A673 (cell line): Measurements from ENCODE around the gene DKK1. TPM values are rescaled to one million over a fixed set of nuclear protein-coding genes. Genes with fewer than 3 reads are reported as not detected.

ENCODE experiments used
- BruUV-seq: library from RNA; stranded (reverse); fragments of 400-500 nt; replicated peaks from 2 replicates; lab custom pipeline; 2021; lab: Mats Ljungman, UMichigan
- CTCF ChIA-PET: fragments of 300-600 bp; sonication (Branson Sonifier 250); formaldehyde crosslinking; loops from one replicate; lab custom pipeline; 2022; ENCODE audit warnings: antibody characterized with exemption; lab: Charles Lee
- POLR2A ChIA-PET: fragments of 300-600 bp; sonication (Branson Sonifier 250); formaldehyde crosslinking; loops from one replicate; lab custom pipeline; 2022; ENCODE audit warnings: antibody characterized with exemption; ENCODE audit not compliant: low non-redundant PET; lab: Charles Lee
- DNase-seq: peaks from one replicate; pipeline ENCODE4 v3.0.0-alpha.2; 2015; ENCODE audit warnings: low spot score
- H3K27ac ChIP-seq: fragments of 200-600 bp; sonication (generic); 2 replicates; pipeline ENCODE4 v1.5.1; 2016; ENCODE audit warnings: mixed run types, low read depth, mild to moderate bottlenecking, mixed read lengths, antibody characterized with exemption, low read length; ENCODE audit not compliant: poor library complexity, severe bottlenecking
- H3K27me3 ChIP-seq: fragments of 200-600 bp; sonication (generic); replicated peaks from 2 replicates; pipeline ENCODE4 v1.6.1; 2017; ENCODE audit warnings: mixed run types, low read depth, mild to moderate bottlenecking, mixed read lengths, antibody characterized with exemption, low read length; ENCODE audit not compliant: insufficient read depth, poor library complexity
- H3K36me3 ChIP-seq: fragments of 200-600 bp; sonication (generic); 2 replicates; pipeline ENCODE4 v1.6.1; 2016; ENCODE audit warnings: mixed run types, mild to moderate bottlenecking, mixed read lengths, antibody characterized with exemption, low read length; ENCODE audit not compliant: insufficient read depth, poor library complexity, severe bottlenecking
- H3K4me1 ChIP-seq: fragments of 200-600 bp; sonication (generic); 2 replicates; pipeline ENCODE4 v1.6.1; 2017; ENCODE audit warnings: mixed run types, mild to moderate bottlenecking, mixed read lengths, antibody characterized with exemption, low read length; ENCODE audit not compliant: insufficient read depth, poor library complexity, severe bottlenecking
- H3K4me3 ChIP-seq: fragments of 200-600 bp; sonication (generic); 2 replicates; pipeline ENCODE4 v1.5.1; 2016; ENCODE audit warnings: low read depth, mixed run types, mild to moderate bottlenecking, mixed read lengths, low read length; ENCODE audit not compliant: poor library complexity, severe bottlenecking
- H3K9me3 ChIP-seq: fragments of 200-600 bp; sonication (generic); 2 replicates; pipeline ENCODE4 v1.6.1; 2016; ENCODE audit warnings: mixed run types, low read depth, mild to moderate bottlenecking, mixed read lengths, antibody characterized with exemption, low read length; ENCODE audit not compliant: poor library complexity, severe bottlenecking
- EZH2 ChIP-seq: fragments of 200-600 bp; sonication (generic); IDR thresholded peaks from 2 replicates; pipeline ENCODE4 v1.6.1; 2017; ENCODE audit warnings: borderline replicate concordance, low read depth, mild to moderate bottlenecking, mixed read lengths, antibody characterized with exemption, low read length; ENCODE audit not compliant: poor library complexity, severe bottlenecking
- intact Hi-C: fragments of 100-400 bp; cut with micrococcal nuclease; formaldehyde crosslinking; loops from one replicate; pipeline ENCODE4 v1.10.0; 2022; ENCODE audit not compliant: unreplicated experiment
- total RNA-seq: library from RNA; stranded (reverse); gene quantifications from 2 replicates; pipeline ENCODE4 v1.2.3, GENCODE V29; 2021
- TF ChIP-seq, protein P1 (sequence below): fragments of 300-800, 200-600 bp; sonication (generic); conservative IDR thresholded peaks from 2 replicates; pipeline ENCODE4 v1.5.1; 2017; ENCODE audit warnings: low read depth, mild to moderate bottlenecking, antibody characterized with exemption, low read length, moderate library complexity, mixed read lengths

The DKK1 gene
- total RNA-seq, 1 experiment from 2014 or later: 1.3 TPM

DNA sequence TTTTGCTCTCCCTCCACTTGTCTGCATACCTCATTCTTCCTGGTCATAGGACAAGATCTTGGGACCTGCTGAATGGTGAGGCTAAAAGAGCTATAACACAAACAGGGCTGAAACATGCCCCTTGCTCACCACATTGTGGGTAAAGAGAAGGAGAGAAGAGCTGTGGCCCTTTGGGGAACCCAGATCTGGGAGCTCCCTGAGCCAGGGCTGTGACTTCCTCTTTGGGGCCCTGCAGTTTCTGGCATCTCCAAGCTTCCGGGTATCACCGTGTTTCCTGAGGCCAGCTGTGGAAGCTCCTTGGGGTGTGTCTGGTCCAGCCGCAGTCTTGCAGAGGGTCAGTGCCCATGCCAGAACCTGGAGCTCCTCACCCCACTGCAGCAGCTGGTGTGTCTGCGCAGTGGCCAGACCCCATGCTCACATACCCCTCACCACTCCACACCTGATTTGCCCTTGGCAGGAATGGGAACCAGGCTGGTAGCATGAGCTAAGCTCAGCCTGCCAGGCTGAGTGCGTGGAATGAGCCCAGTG is 34.0 kb downstream of the DKK1 start:
- Histone ChIP-seq H3K27me3 (no peaks in the 10 kb centered on the region), H3K27ac (no peak overlapping the region), H3K4me1 (no peaks in the 10 kb centered on the region), H3K36me3 (no peaks in the 10 kb centered on the region), H3K4me3 (no peak overlapping the region), H3K9me3 (no peaks in the 10 kb centered on the region)
- TF ChIP-seq EZH2: no peak
- TF ChIP-seq, protein P1, sequence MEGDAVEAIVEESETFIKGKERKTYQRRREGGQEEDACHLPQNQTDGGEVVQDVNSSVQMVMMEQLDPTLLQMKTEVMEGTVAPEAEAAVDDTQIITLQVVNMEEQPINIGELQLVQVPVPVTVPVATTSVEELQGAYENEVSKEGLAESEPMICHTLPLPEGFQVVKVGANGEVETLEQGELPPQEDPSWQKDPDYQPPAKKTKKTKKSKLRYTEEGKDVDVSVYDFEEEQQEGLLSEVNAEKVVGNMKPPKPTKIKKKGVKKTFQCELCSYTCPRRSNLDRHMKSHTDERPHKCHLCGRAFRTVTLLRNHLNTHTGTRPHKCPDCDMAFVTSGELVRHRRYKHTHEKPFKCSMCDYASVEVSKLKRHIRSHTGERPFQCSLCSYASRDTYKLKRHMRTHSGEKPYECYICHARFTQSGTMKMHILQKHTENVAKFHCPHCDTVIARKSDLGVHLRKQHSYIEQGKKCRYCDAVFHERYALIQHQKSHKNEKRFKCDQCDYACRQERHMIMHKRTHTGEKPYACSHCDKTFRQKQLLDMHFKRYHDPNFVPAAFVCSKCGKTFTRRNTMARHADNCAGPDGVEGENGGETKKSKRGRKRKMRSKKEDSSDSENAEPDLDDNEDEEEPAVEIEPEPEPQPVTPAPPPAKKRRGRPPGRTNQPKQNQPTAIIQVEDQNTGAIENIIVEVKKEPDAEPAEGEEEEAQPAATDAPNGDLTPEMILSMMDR: no peak
- ChIA-PET CTCF (no interaction called here), POLR2A (no interaction called here)
- intact Hi-C loops: no loop called here
- BruUV-seq: no TSS peak
- DNase-seq: no peak

GRCh38 chr10:52351914-52352330 is 37.8 kb downstream of the DKK1 start:
- Histone ChIP-seq H3K27me3 (no peaks in the 10 kb centered on the region), H3K4me1 (no peaks in the 10 kb centered on the region), H3K36me3 (no peaks in the 10 kb centered on the region), H3K4me3 (no peak overlapping the region), H3K9me3 (no peaks in the 10 kb centered on the region), H3K27ac (no peak overlapping the region)
- CTCF ChIA-PET: no interaction called here
- TF ChIP-seq, protein P1: no peak
- TF ChIP-seq EZH2: no peak
- DNase-seq: no peak
- intact Hi-C loops: no loop called here
- BruUV-seq: no TSS peak
- POLR2A ChIA-PET: no interaction called here

DNA sequence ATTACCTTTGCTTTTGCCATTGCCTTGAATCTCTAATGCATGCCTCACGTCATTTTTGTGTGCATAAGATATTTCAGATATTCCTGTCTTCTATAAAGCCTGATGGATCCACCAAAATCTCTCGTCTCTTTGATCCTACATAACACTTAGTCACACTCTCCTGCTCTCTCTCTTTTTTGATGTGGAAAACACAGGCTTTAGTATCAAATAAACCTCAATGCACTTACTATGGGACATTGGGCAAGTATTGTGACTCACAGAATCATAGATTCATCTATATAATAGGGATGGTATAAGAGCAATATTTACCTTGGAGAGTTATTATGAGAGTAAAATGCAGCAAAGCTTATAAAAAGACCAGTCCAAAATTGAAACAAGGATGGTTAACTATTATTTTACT is 39.1 kb downstream of the DKK1 start:
- H3K4me3 ChIP-seq: no peak overlapping the region
- no peaks in the 10 kb centered on the region for H3K4me1 ChIP-seq
- intact Hi-C loops: no loop called here
- H3K27me3 ChIP-seq: no peaks in the 10 kb centered on the region
- no peaks in the 10 kb centered on the region for H3K9me3 ChIP-seq
- no peak for DNase-seq
- ChIA-PET POLR2A (no interaction called here), CTCF (no interaction called here)
- no peak overlapping the region for H3K27ac ChIP-seq
- TF ChIP-seq, protein P1: no peak
- TF ChIP-seq EZH2: no peak
- no TSS peak for BruUV-seq
- H3K36me3 ChIP-seq: no peaks in the 10 kb centered on the region
